ENCODE data around the gene BNIPL.

DNA sequence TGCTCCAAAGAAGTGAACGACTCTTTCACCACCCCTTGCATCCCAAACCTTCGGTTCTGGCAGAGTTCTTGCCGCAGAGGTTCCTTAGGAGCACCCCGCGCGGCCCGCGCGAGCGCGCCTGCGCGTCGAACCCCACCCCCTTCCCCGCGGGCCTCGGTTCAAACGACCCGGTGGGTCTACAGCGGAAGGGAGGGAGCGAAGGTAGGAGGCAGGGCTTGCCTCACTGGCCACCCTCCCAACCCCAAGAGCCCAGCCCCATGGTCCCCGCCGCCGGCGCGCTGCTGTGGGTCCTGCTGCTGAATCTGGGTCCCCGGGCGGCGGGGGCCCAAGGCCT, 11.2 kb downstream of the BNIPL start, which contains the start of gene C1orf56:
- TF ChIP-seq POLR2A (IDR thresholded peaks at IDR 0.05) (no peak), POLR2AphosphoS5 (IDR thresholded peaks at IDR 0.05) (no peak)
- TF ChIP-seq, protein P1, sequence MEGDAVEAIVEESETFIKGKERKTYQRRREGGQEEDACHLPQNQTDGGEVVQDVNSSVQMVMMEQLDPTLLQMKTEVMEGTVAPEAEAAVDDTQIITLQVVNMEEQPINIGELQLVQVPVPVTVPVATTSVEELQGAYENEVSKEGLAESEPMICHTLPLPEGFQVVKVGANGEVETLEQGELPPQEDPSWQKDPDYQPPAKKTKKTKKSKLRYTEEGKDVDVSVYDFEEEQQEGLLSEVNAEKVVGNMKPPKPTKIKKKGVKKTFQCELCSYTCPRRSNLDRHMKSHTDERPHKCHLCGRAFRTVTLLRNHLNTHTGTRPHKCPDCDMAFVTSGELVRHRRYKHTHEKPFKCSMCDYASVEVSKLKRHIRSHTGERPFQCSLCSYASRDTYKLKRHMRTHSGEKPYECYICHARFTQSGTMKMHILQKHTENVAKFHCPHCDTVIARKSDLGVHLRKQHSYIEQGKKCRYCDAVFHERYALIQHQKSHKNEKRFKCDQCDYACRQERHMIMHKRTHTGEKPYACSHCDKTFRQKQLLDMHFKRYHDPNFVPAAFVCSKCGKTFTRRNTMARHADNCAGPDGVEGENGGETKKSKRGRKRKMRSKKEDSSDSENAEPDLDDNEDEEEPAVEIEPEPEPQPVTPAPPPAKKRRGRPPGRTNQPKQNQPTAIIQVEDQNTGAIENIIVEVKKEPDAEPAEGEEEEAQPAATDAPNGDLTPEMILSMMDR (IDR thresholded peaks at IDR 0.05): no peak
